GM23248 (cell line): ENCODE results near the gene NMT2. TPM values are rescaled to one million over a fixed set of nuclear protein-coding genes. Genes with fewer than 3 reads are reported as not detected.

Experiments
- DNase-seq: peaks from one replicate; pipeline ENCODE4 v3.0.0-alpha.2; 2015
- H2AFZ ChIP-seq: fragments of 200-600 bp; sonication (generic); 2 replicates; pipeline ENCODE4 v1.6.1; 2016; ENCODE audit warnings: antibody characterized with exemption
- H3F3A ChIP-seq: fragments of 200-600 bp; sonication (generic); 2 replicates; pipeline ENCODE4 v1.6.1; 2016; ENCODE audit warnings: mild to moderate bottlenecking, antibody characterized with exemption, mixed run types; ENCODE audit not compliant: insufficient read depth
- H3K27ac ChIP-seq: fragments of 200-600 bp; sonication (generic); 2 replicates; pipeline ENCODE4 v1.5.1; 2016; ENCODE audit warnings: mild to moderate bottlenecking
- H3K27me3 ChIP-seq: fragments of 200-600 bp; sonication (generic); replicated peaks from 2 replicates; pipeline ENCODE4 v1.6.1; 2016; ENCODE audit warnings: mild to moderate bottlenecking; ENCODE audit not compliant: insufficient read depth
- H3K36me3 ChIP-seq: fragments of 200-600 bp; sonication (generic); 2 replicates; pipeline ENCODE4 v1.6.1; 2016; ENCODE audit warnings: low read depth, mild to moderate bottlenecking
- H3K4me1 ChIP-seq: fragments of 200-600 bp; sonication (generic); 2 replicates; pipeline ENCODE4 v1.6.1; 2016; ENCODE audit warnings: mild to moderate bottlenecking; ENCODE audit not compliant: insufficient read depth
- H3K4me2 ChIP-seq: fragments of 200-600 bp; sonication (generic); one replicate; pipeline ENCODE4 v1.6.1; 2016; ENCODE audit warnings: mild to moderate bottlenecking; ENCODE audit not compliant: unreplicated experiment
- H3K4me3 ChIP-seq: fragments of 200-600 bp; sonication (generic); 2 replicates; pipeline ENCODE4 v1.5.1; 2016; ENCODE audit warnings: mild to moderate bottlenecking
- H3K79me2 ChIP-seq: fragments of 200-600 bp; sonication (generic); 2 replicates; pipeline ENCODE4 v1.6.1; 2016; ENCODE audit warnings: mild to moderate bottlenecking; ENCODE audit not compliant: insufficient read depth
- H3K9ac ChIP-seq: fragments of 200-600 bp; sonication (generic); 2 replicates; pipeline ENCODE4 v1.6.1; 2016; ENCODE audit warnings: mild to moderate bottlenecking
- H3K9me2 ChIP-seq: fragments of 200-600 bp; sonication (generic); 2 replicates; pipeline ENCODE4 v1.6.1; 2016; ENCODE audit warnings: mixed run types, mild to moderate bottlenecking, moderate library complexity; ENCODE audit not compliant: insufficient read depth
- H3K9me3 ChIP-seq: fragments of 200-600 bp; sonication (generic); one replicate; pipeline ENCODE4 v1.6.1; 2017; ENCODE audit warnings: low read depth
- H4K20me1 ChIP-seq: fragments of 200-600 bp; sonication (generic); 2 replicates; pipeline ENCODE4 v1.6.0; 2016; ENCODE audit not compliant: insufficient read depth
- EZH2 ChIP-seq: fragments of 200-600 bp; sonication (generic); IDR thresholded peaks from 2 replicates; pipeline ENCODE4 v1.6.1; 2018; ENCODE audit warnings: antibody characterized with exemption, mild to moderate bottlenecking; ENCODE audit not compliant: insufficient read depth, poor library complexity, severe bottlenecking
- EZH2phosphoT487 ChIP-seq: fragments of 200-600 bp; sonication (generic); IDR thresholded peaks from 2 replicates; pipeline ENCODE4 v1.6.1; 2018; ENCODE audit warnings: antibody characterized with exemption, moderate library complexity, mild to moderate bottlenecking, low read depth; ENCODE audit not compliant: insufficient read depth
- WGBS, 2 experiments: methylation state at CpG; one replicate each; pipeline ENCODE4 v1.1.6; 2015 to 2017; ENCODE audit warnings: low lambda C conversion rate in 2 of 2, low coverage in 1 of 2; ENCODE audit errors: missing lambda C conversion rate in 2 of 2; 5-methylcytosine and 5-hydroxymethylcytosine counted together
- in situ Hi-C: fragments of 300-500 bp; cut with MboI; formaldehyde crosslinking; loops from 2 replicates; pipeline ENCODE4 v1.15.0; 2020
- polyA plus RNA-seq: library from polyadenylated mRNA; unstranded; fragments of >200 nt; fragmentation: Nextera tagmentation; extraction: Ambion mirVana; gene quantifications from 2 replicates; pipeline ENCODE4 v1.2.1, GENCODE V29; 2016
- total RNA-seq: library from RNA; depleted of rRNA; stranded (reverse); fragments of >200 nt; shearing (Covaris generic); gene quantifications from 2 replicates; pipeline ENCODE4 v1.2.3, GENCODE V29; 2014

Gene NMT2
- total and polyA plus RNA-seq, 2 experiments from 2014 or later = 26.3 to 35.9 TPM

GRCh38 chr10:15166325-15166724, 2.2 kb downstream of the NMT2 start:
- Histone ChIP-seq H3F3A (0 out of 2 replicates have a peak, but pooled peaks cover 11% of the 10 kb centered on the region), H3K9ac (no peak overlapping the region), H3K27me3 (no peaks in the 10 kb centered on the region), H3K36me3 (no peaks in the 10 kb centered on the region), H2AFZ (no peak overlapping the region), H3K4me1 (peaks cover 16% of the 10 kb centered on the region), H3K4me2 (peak overlapping the region; percentile 100), H3K27ac (no peak overlapping the region), H3K79me2 (peaks cover 65% of the 10 kb centered on the region), H3K9me3 (no peaks in the 10 kb centered on the region), H4K20me1 (0 out of 2 replicates have a peak, but pooled peaks cover 4% of the 10 kb centered on the region), H3K9me2 (no peaks in the 10 kb centered on the region), H3K4me3 (peak overlapping the region; percentile 98)
- WGBS, 2 experiments = 68 to 76% methylated on average over 2 of the region's 2 CpGs
- TF ChIP-seq EZH2phosphoT487 (no peak), EZH2 (no peak)
- peak; percentile 26 for DNase-seq
- in situ Hi-C loops = no loop called here

- Histone ChIP-seq H3K27me3 (no peaks in the 10 kb centered on the region), H3K4me1 (peaks cover 16% of the 10 kb centered on the region), H3K27ac (no peak overlapping the region), H3K4me2 (no peak overlapping the region), H3K4me3 (no peak overlapping the region), H3K36me3 (no peaks in the 10 kb centered on the region), H2AFZ (no peak overlapping the region), H3K9me2 (no peaks in the 10 kb centered on the region), H3K9me3 (no peaks in the 10 kb centered on the region), H3K79me2 (peaks cover 94% of the 10 kb centered on the region), H3K9ac (no peak overlapping the region), H4K20me1 (0 out of 2 replicates have a peak, but pooled peaks cover 4% of the 10 kb centered on the region), H3F3A (0 out of 2 replicates have a peak, but pooled peaks cover 11% of the 10 kb centered on the region)
- in situ Hi-C loops = no loop called here
- DNase-seq = no peak
- no peak for TF ChIP-seq EZH2
- no peak for TF ChIP-seq EZH2phosphoT487
- WGBS, 2 experiments = 80 to 86% methylated on average over 2 of the region's 2 CpGs
These were observed 5.2 kb downstream of the NMT2 start for GRCh38 chr10:15163253-15163828.

- peaks cover 97% of the 10 kb centered on the region for H3K79me2 ChIP-seq
- no peaks in the 10 kb centered on the region for H3K9me3 ChIP-seq
- no peaks in the 10 kb centered on the region for H3F3A ChIP-seq
- no peak for DNase-seq
- H3K4me2 ChIP-seq = no peak overlapping the region
- H3K27me3 ChIP-seq = no peaks in the 10 kb centered on the region
- no peak overlapping the region for H3K4me3 ChIP-seq
- H4K20me1 ChIP-seq = no peaks in the 10 kb centered on the region
- H3K4me1 ChIP-seq = no peaks in the 10 kb centered on the region
- H3K9me2 ChIP-seq = no peaks in the 10 kb centered on the region
- H3K36me3 ChIP-seq = no peaks in the 10 kb centered on the region
- no peak overlapping the region for H3K9ac ChIP-seq
- H2AFZ ChIP-seq = no peak overlapping the region
- in situ Hi-C loops = no loop called here
- TF ChIP-seq EZH2 = no peak
- TF ChIP-seq EZH2phosphoT487 = no peak
- H3K27ac ChIP-seq = no peak overlapping the region
These were observed 9.5 kb downstream of the NMT2 start for GRCh38 chr10:15158972-15159371.

- in situ Hi-C loops = no loop called here
- no peak overlapping the region for H3K27ac ChIP-seq
- no peak overlapping the region for H3K4me2 ChIP-seq
- H2AFZ ChIP-seq = no peak overlapping the region
- no peaks in the 10 kb centered on the region for H3K9me2 ChIP-seq
- WGBS, 2 experiments = 95 to 98% methylated on average over 2 of the region's 2 CpGs
- H3K9ac ChIP-seq = no peak overlapping the region
- H3K79me2 ChIP-seq = peaks cover 95% of the 10 kb centered on the region
- no peak for TF ChIP-seq EZH2phosphoT487
- no peak for TF ChIP-seq EZH2
- H3K4me1 ChIP-seq = no peaks in the 10 kb centered on the region
- H3K4me3 ChIP-seq = no peak overlapping the region
- no peaks in the 10 kb centered on the region for H3F3A ChIP-seq
- DNase-seq = no peak
- no peaks in the 10 kb centered on the region for H4K20me1 ChIP-seq
- H3K27me3 ChIP-seq = no peaks in the 10 kb centered on the region
- no peaks in the 10 kb centered on the region for H3K9me3 ChIP-seq
- H3K36me3 ChIP-seq = no peaks in the 10 kb centered on the region
These were observed 10.0 kb downstream of the NMT2 start for GRCh38 chr10:15158448-15158847.
